HCT116 (cell line): Measurements from ENCODE around the gene ELFN1. TPM values are rescaled to one million over a fixed set of nuclear protein-coding genes. Genes with fewer than 3 reads are reported as not detected.

Source experiments
- ATAC-seq: fragments of 200-7000 bp; cut with Tn5 transposase; 2 replicates; pipeline ENCODE4 v1.9.1; 2020; ENCODE audit warnings: mild to moderate bottlenecking, moderate library complexity
- BruUV-seq: library from RNA; stranded (reverse); fragments of 400-500 nt; replicated peaks from 2 replicates; lab custom pipeline; 2021; lab: Mats Ljungman, UMichigan
- CTCF ChIA-PET: fragments of 300-600 bp; sonication (Branson Sonifier 250); formaldehyde crosslinking; loops from one replicate; lab custom pipeline; 2021; ENCODE audit warnings: antibody characterized with exemption; lab: Charles Lee
- POLR2A ChIA-PET: fragments of 300-600, 350-600 bp; sonication (Branson Sonifier 250); formaldehyde crosslinking; loops from one replicate; lab custom pipeline; 2021; ENCODE audit warnings: antibody characterized with exemption; lab: Charles Lee
- RAD21 ChIA-PET, 2 experiments: fragments of 300-600 bp; sonication (Branson Sonifier 250); formaldehyde crosslinking; loops; one replicate each; lab custom pipeline; 2023; ENCODE audit warnings: low total read pairs in 2 of 2; ENCODE audit not compliant: uncharacterized antibody in 2 of 2, unreplicated experiment in 2 of 2, low non-redundant PET in 1 of 2; lab: Charles Lee
- DNase-seq: peaks from one replicate; pipeline ENCODE4 v3.0.0-alpha.2; 2010; ENCODE audit warnings: low read depth, low spot score
- H2AFZ ChIP-seq: fragments of 200-600 bp; shearing (Covaris generic), sonication (generic); 2 replicates; pipeline ENCODE4 v1.6.1; 2017; ENCODE audit warnings: low read depth, mixed run types, mixed read lengths, antibody characterized with exemption, low read length; ENCODE audit not compliant: poor library complexity, severe bottlenecking
- H3K27ac ChIP-seq: 2 replicates; pipeline ENCODE4 v1.5.1; 2012; ENCODE audit warnings: low read depth, low read length
- H3K27me3 ChIP-seq: fragments of 200-600 bp; sonication (generic); 2 replicates; pipeline ENCODE4 v1.6.1; 2016; ENCODE audit warnings: mixed run types, low read length, mixed read lengths; ENCODE audit not compliant: insufficient read depth
- H3K36me3 ChIP-seq, 2 experiments: fragments of 200-500 bp in 1 of 2; fragments of 200-600 bp in 1 of 2; sonication (Bioruptor generic) in 1 of 2; sonication (generic) in 1 of 2; 2 replicates each; pipeline versions ENCODE4 v1.5.1 to v1.6.1; 2014 to 2016; ENCODE audit warnings: low read length in 2 of 2, inconsistent platforms in 1 of 2, mixed read lengths in 1 of 2, mixed run types in 1 of 2; ENCODE audit not compliant: insufficient read depth in 2 of 2, control insufficient read depth in 1 of 2
- H3K4me1 ChIP-seq, 2 experiments: fragments of 200-600 bp in 1 of 2; sonication (generic) in 1 of 2; 2 replicates each; pipeline versions ENCODE4 v1.5.1 to v1.6.1; 2012 to 2017; ENCODE audit warnings: low read length in 2 of 2, inconsistent platforms in 1 of 2, mild to moderate bottlenecking in 1 of 2, mixed read lengths in 1 of 2, mixed run types in 1 of 2, moderate library complexity in 1 of 2; ENCODE audit not compliant: insufficient read depth in 2 of 2, control insufficient read depth in 1 of 2
- H3K4me2 ChIP-seq: fragments of 200-600 bp; sonication (generic); 2 replicates; pipeline ENCODE4 v1.6.1; 2017; ENCODE audit warnings: mixed run types, low read length, mixed read lengths
- H3K4me3 ChIP-seq, 2 experiments: fragments of 200-600 bp in 1 of 2; sonication (generic) in 1 of 2; replicated peaks in 1 of 2; 2 replicates each; pipeline ENCODE4 v1.5.1; 2011 to 2016; ENCODE audit warnings: low read length in 2 of 2, control low read depth in 1 of 2, low read depth in 1 of 2, mild to moderate bottlenecking in 1 of 2, mixed read lengths in 1 of 2, mixed run types in 1 of 2
- H3K79me2 ChIP-seq: fragments of 200-600 bp; sonication (generic); 2 replicates; pipeline ENCODE4 v1.6.1; 2017; ENCODE audit warnings: mild to moderate bottlenecking, mixed run types, low read length, moderate library complexity, mixed read lengths; ENCODE audit not compliant: insufficient read depth
- H3K9ac ChIP-seq: fragments of 200-600 bp; sonication (generic); 2 replicates; pipeline ENCODE4 v1.6.1; 2016; ENCODE audit warnings: low read length, mixed read lengths
- H3K9me2 ChIP-seq: fragments of 200-600 bp; sonication (generic), shearing (Covaris generic); 2 replicates; pipeline ENCODE4 v1.6.1; 2017; ENCODE audit warnings: mixed run types, mild to moderate bottlenecking, moderate library complexity; ENCODE audit not compliant: insufficient read depth
- H3K9me3 ChIP-seq, 2 experiments: fragments of 200-500 bp in 1 of 2; fragments of 200-600 bp in 1 of 2; sonication (Bioruptor generic) in 1 of 2; sonication (generic) in 1 of 2; 2 replicates each; pipeline ENCODE4 v1.6.1; 2014 to 2017; ENCODE audit warnings: low read length in 2 of 2, mixed read lengths in 2 of 2, inconsistent platforms in 1 of 2, low read depth in 1 of 2, mild to moderate bottlenecking in 1 of 2, mixed run types in 1 of 2, moderate library complexity in 1 of 2; ENCODE audit not compliant: control insufficient read depth in 1 of 2, insufficient read depth in 1 of 2
- H4K20me1 ChIP-seq: fragments of 200-600 bp; sonication (generic), shearing (Covaris generic); 2 replicates; pipeline ENCODE4 v1.6.1; 2017; ENCODE audit warnings: mixed run types, mild to moderate bottlenecking, moderate library complexity; ENCODE audit not compliant: insufficient read depth
- CBX3 ChIP-seq: IDR thresholded peaks from 2 replicates; pipeline ENCODE4 v1.6.1; 2012; ENCODE audit warnings: low read depth
- CEBPB ChIP-seq: IDR thresholded peaks from 2 replicates; pipeline ENCODE4 v1.6.1; 2012; ENCODE audit warnings: low read depth
- EGR1 ChIP-seq: IDR thresholded peaks from 2 replicates; pipeline ENCODE4 v1.6.1; 2012; ENCODE audit warnings: low read depth
- ELF1 ChIP-seq: IDR thresholded peaks from 2 replicates; pipeline ENCODE4 v1.6.1; 2012; ENCODE audit warnings: low read depth, borderline replicate concordance
- EZH2 ChIP-seq: fragments of 200-600 bp; sonication (generic); IDR thresholded peaks from 2 replicates; pipeline ENCODE4 v1.6.1; 2017; ENCODE audit warnings: antibody characterized with exemption, mixed run types
- EZH2phosphoT487 ChIP-seq: fragments of 200-600 bp; IDR thresholded peaks from 2 replicates; pipeline ENCODE4 v1.6.1; 2018; ENCODE audit warnings: antibody characterized with exemption, borderline replicate concordance
- FOSL1 ChIP-seq: IDR thresholded peaks from 2 replicates; pipeline ENCODE4 v1.6.1; 2012; ENCODE audit warnings: low read depth
- MAX ChIP-seq: IDR thresholded peaks from 2 replicates; pipeline ENCODE4 v1.6.1; 2012
- POLR2AphosphoS5 ChIP-seq: IDR thresholded peaks from 2 replicates; pipeline ENCODE4 v1.6.1; 2011; ENCODE audit warnings: mild to moderate bottlenecking, low read depth, low read length, moderate library complexity
- RAD21 ChIP-seq: IDR thresholded peaks from 2 replicates; pipeline ENCODE4 v1.6.1; 2012; ENCODE audit warnings: low read depth, mild to moderate bottlenecking
- SIN3A ChIP-seq: IDR thresholded peaks from 2 replicates; pipeline ENCODE4 v1.6.1; 2012; ENCODE audit warnings: low read depth
- SRF ChIP-seq: IDR thresholded peaks from 2 replicates; pipeline ENCODE4 v1.6.1; 2012; ENCODE audit warnings: low read depth
- TCF7L2 ChIP-seq: IDR thresholded peaks from 2 replicates; pipeline ENCODE4 v1.7.0; 2011; ENCODE audit warnings: borderline replicate concordance, inconsistent platforms; ENCODE audit not compliant: insufficient read depth, insufficient read length; ENCODE audit errors: extremely low read depth
- YY1 ChIP-seq: IDR thresholded peaks from 2 replicates; pipeline ENCODE4 v1.6.1; 2011; ENCODE audit warnings: low read length, low read depth, moderate library complexity, mild to moderate bottlenecking; ENCODE audit not compliant: insufficient replicate concordance; ENCODE audit errors: extremely low read depth
- ZFX ChIP-seq: fragments of 450-650 bp; IDR thresholded peaks from 2 replicates; pipeline ENCODE4 v1.6.1; 2017
- ZNF274 ChIP-seq: fragments of 200-500 bp; sonication (Bioruptor generic); IDR thresholded peaks from 2 replicates; pipeline ENCODE4 v1.6.1; 2014; ENCODE audit warnings: mild to moderate bottlenecking, low read depth, low read length, inconsistent platforms
- intact Hi-C: fragments of 100-400 bp; cut with micrococcal nuclease; formaldehyde crosslinking; loops from 2 replicates; pipeline ENCODE4 v1.10.0; 2022
- total RNA-seq: library from RNA; stranded (reverse); gene quantifications from one replicate; pipeline ENCODE4 v1.2.1, GENCODE V29; 2021; ENCODE audit not compliant: unreplicated experiment

The ELFN1 gene
- total RNA-seq, 1 experiment from 2014 or later = 4.4 TPM

DNA sequence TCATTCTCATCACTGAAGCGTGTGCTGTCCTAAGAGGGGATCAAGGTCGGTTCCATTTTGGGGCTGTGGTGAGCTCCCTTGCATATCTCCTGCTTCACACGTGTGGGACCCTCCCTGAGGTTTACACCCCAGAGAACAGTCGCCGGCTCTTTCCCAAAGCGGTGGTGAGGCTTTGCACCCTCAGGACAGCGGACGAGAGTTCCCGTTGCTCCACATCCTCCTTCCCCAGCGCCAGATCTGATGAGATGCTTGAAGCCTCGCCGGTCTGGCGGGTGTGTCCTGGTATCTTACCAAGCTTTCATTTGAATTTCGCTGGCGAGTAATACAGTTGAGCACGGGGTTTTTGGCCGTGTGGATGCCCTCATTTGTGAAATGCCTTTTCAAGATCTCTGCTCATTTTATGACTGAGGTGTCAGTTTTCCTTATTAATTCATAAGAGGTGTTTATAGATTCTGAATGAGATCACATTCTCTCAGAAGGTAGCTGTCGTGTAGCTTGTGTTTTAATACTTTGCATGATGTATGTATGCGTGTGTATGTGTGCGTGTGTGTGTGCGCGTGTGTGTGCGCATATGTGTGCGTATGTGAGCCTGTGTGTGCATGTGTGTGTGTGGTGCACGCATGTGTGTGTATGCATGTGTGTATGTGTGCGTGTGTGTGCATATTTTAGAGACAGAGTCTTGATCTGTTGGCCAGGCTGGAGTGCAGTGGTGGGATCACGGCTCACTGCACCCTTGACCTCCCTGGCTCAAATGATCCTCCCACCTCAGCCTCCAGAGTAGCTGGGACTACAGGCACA, 30.7 kb downstream of the ELFN1 start:
- CTCF ChIA-PET = no interaction called here
- no peak overlapping the region for H3K4me3 ChIP-seq
- H3K9ac ChIP-seq = no peak overlapping the region
- no peaks in the 10 kb centered on the region for H3K9me2 ChIP-seq
- no peak overlapping the region for H3K27ac ChIP-seq
- H3K4me1 ChIP-seq = no peaks in the 10 kb centered on the region
- DNase-seq = no peak
- RAD21 ChIA-PET = no interaction called here
- H3K79me2 ChIP-seq = no peaks in the 10 kb centered on the region
- no peaks in the 10 kb centered on the region for H4K20me1 ChIP-seq
- BruUV-seq = no TSS peak
- POLR2A ChIA-PET = no interaction called here
- H3K36me3 ChIP-seq = no peaks in the 10 kb centered on the region
- H3K27me3 ChIP-seq = 0 out of 2 replicates have a peak, but pooled peaks cover 3% of the 10 kb centered on the region
- no peaks in the 10 kb centered on the region for H3K9me3 ChIP-seq
- intact Hi-C loops = no loop called here
- no peak overlapping the region for H3K4me2 ChIP-seq
- TF ChIP-seq YY1 (no peak), MAX (no peak), POLR2AphosphoS5 (no peak), RAD21 (no peak)
- TF ChIP-seq, all 23 proteins: peak for 0
- no peak for ATAC-seq
- H2AFZ ChIP-seq = no peak overlapping the region

GRCh38 chr7:1702652-1703051, 32.6 kb downstream of the ELFN1 start:
- ChIA-PET RAD21 (no interaction called here), CTCF (no interaction called here), POLR2A (interaction anchor here (0.6 kb wide), 1 partner anchor 64 kb away, joined by 3 read pairs; no protein-coding TSS in a partner anchor)
- Histone ChIP-seq H3K9ac (no peak overlapping the region), H2AFZ (no peak overlapping the region), H3K9me2 (no peaks in the 10 kb centered on the region), H4K20me1 (no peaks in the 10 kb centered on the region), H3K9me3 (no peaks in the 10 kb centered on the region), H3K27me3 (0 out of 2 replicates have a peak, but pooled peaks cover 3% of the 10 kb centered on the region), H3K36me3 (no peaks in the 10 kb centered on the region), H3K79me2 (no peaks in the 10 kb centered on the region), H3K4me3 (no peak overlapping the region), H3K4me2 (no peak overlapping the region), H3K4me1 (no peaks in the 10 kb centered on the region), H3K27ac (no peak overlapping the region)
- intact Hi-C loops = no loop called here
- TF ChIP-seq YY1 = no peak
- TF ChIP-seq EZH2 = no peak
- no peak for TF ChIP-seq TCF7L2
- TF ChIP-seq CEBPB = no peak
- no peak for TF ChIP-seq MAX
- TF ChIP-seq SIN3A = no peak
- no peak for TF ChIP-seq EGR1
- no peak for TF ChIP-seq POLR2AphosphoS5
- no peak for TF ChIP-seq CBX3
- no peak for TF ChIP-seq FOSL1
- no peak for TF ChIP-seq RAD21
- no peak for TF ChIP-seq ELF1
- TF ChIP-seq EZH2phosphoT487 = no peak
- TF ChIP-seq ZFX = no peak
- TF ChIP-seq SRF = no peak
- TF ChIP-seq ZNF274 = no peak
- ATAC-seq = no peak
- BruUV-seq = no TSS peak
- no peak for DNase-seq
